DLD1 (cell line): ENCODE results near the gene SPSB2.
"Not testable (repeated sequence)": the region's sequence is repeated elsewhere in the genome, so short reads cannot be mapped to it uniquely, and the experiment has no call there.

Experiments
- in situ Hi-C: cut with HindIII; loops from 2 replicates; pipeline ENCODE4 v1.10.0; 2017; ENCODE audit warnings: low sequenced_read_pairs

Gene SPSB2

GRCh38 chr12:6873094-6874014 lies at the start of gene SPSB2:
TSS of gene SPSB2 (minus strand) at chr12:6873303. CDS start at chr12:6872901, 402 bp downstream.
- in situ Hi-C loops: no loop called here

- in situ Hi-C loops: no loop called here
Measured at GRCh38 chr12:6921996-6922946, 49.2 kb upstream of the SPSB2 start.

GRCh38 chr12:6921539-6921938 lies 48.4 kb upstream of the SPSB2 start:
- in situ Hi-C loops: no loop called here

GRCh38 chr12:6919588-6919987 lies 46.5 kb upstream of the SPSB2 start:
- in situ Hi-C loops: no loop called here

- in situ Hi-C loops: no loop called here
Measured at GRCh38 chr12:6917491-6918231, 44.6 kb upstream of the SPSB2 start.

GRCh38 chr12:6916426-6917200 lies 43.5 kb upstream of the SPSB2 start:
- in situ Hi-C loops: no loop called here

GRCh38 chr12:6915789-6916285 lies 42.7 kb upstream of the SPSB2 start:
- in situ Hi-C loops: no loop called here

GRCh38 chr12:6914947-6915788 lies 42.1 kb upstream of the SPSB2 start:
- in situ Hi-C loops: no loop called here

GRCh38 chr12:6914246-6914946 lies 41.3 kb upstream of the SPSB2 start, which contains the start of gene ENO2:
TSS of gene ENO2 (plus strand) at chr12:6914580. CDS start at chr12:6915833, 1,253 bp downstream.
- in situ Hi-C loops: no loop called here

GRCh38 chr12:6912164-6912935 lies 39.2 kb upstream of the SPSB2 start:
- in situ Hi-C loops: no loop called here

GRCh38 chr12:6909421-6910145 lies 36.5 kb upstream of the SPSB2 start:
- in situ Hi-C loops: no loop called here

- in situ Hi-C loops: not testable (repeated sequence)
Measured at GRCh38 chr12:6908141-6908540, 35.0 kb upstream of the SPSB2 start.

GRCh38 chr12:6905414-6906040 lies 32.4 kb upstream of the SPSB2 start:
- in situ Hi-C loops: no loop called here

GRCh38 chr12:6904280-6905276 lies 31.5 kb upstream of the SPSB2 start, which contains the start of gene LRRC23:
TSS of gene LRRC23 (plus strand) at chr12:6904822. CDS start at chr12:6905634, 812 bp downstream.
- in situ Hi-C loops: no loop called here

- in situ Hi-C loops: no loop called here
Measured at GRCh38 chr12:6903722-6904121, 30.6 kb upstream of the SPSB2 start.
